VCaP (cell line): ENCODE results near the gene TPP1.

ENCODE experiments used
- H3K27ac ChIP-seq: fragments of 450-650 bp; 2 replicates; pipeline ENCODE4 v1.5.1; 2017
- TF ChIP-seq, protein P1 (sequence below): fragments of 450-650 bp; conservative IDR thresholded peaks from 2 replicates; pipeline ENCODE4 v1.5.1; 2017; ENCODE audit warnings: mild to moderate bottlenecking, moderate library complexity

The TPP1 gene

GRCh38 chr11:6646918-6647679, 27.9 kb upstream of the TPP1 start:
- H3K27ac ChIP-seq: no peak overlapping the region
- TF ChIP-seq, protein P1, sequence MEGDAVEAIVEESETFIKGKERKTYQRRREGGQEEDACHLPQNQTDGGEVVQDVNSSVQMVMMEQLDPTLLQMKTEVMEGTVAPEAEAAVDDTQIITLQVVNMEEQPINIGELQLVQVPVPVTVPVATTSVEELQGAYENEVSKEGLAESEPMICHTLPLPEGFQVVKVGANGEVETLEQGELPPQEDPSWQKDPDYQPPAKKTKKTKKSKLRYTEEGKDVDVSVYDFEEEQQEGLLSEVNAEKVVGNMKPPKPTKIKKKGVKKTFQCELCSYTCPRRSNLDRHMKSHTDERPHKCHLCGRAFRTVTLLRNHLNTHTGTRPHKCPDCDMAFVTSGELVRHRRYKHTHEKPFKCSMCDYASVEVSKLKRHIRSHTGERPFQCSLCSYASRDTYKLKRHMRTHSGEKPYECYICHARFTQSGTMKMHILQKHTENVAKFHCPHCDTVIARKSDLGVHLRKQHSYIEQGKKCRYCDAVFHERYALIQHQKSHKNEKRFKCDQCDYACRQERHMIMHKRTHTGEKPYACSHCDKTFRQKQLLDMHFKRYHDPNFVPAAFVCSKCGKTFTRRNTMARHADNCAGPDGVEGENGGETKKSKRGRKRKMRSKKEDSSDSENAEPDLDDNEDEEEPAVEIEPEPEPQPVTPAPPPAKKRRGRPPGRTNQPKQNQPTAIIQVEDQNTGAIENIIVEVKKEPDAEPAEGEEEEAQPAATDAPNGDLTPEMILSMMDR: no peak

- H3K27ac ChIP-seq: no peak overlapping the region
- TF ChIP-seq, protein P1: no peak
These were observed 27.3 kb upstream of the TPP1 start for GRCh38 chr11:6646576-6646917.

GRCh38 chr11:6646071-6646470, 26.8 kb upstream of the TPP1 start:
- TF ChIP-seq, protein P1: no peak
- no peak overlapping the region for H3K27ac ChIP-seq

GRCh38 chr11:6642957-6643356, 23.7 kb upstream of the TPP1 start:
- H3K27ac ChIP-seq: no peak overlapping the region
- TF ChIP-seq, protein P1: no peak

DNA sequence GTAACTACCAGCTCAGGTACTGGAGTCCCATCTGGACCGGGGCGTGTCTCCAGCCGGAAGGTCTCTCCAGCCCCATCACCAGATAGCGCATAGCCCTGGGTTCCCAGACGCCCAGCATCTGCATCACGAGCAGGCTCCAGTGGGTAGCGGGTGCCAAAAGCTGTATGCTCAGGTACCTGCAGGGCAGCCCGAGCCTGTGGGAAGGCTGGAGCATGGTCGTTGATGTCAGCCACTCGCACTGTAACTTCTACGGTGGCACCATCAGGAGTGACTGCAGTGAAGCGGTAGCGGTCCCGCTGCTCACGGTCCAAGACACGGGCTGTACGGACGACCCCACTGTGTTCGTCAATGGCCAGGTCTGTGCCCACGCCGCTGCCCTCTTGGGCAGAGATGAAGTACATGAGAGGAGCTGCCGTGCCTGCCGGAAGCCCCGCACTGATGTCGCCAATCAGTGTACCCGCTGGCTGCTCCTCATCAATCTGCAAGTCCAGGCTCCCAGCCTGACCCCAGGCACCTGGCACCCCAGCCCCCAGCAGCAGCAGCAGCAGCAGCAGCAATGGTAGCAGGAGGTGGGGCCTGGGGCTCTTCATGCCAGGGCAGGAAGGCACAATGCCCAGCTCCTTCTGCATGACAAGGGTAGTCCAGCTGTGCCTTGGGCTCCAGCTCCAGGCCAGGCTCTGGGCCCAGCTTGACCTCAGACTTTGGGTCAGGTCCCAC, 21.9 kb upstream of the TPP1 start:
- no peak overlapping the region for H3K27ac ChIP-seq
- TF ChIP-seq, protein P1: no peak

GRCh38 chr11:6640036-6640984, 21.1 kb upstream of the TPP1 start:
- TF ChIP-seq, protein P1: no peak
- no peak overlapping the region for H3K27ac ChIP-seq

DNA sequence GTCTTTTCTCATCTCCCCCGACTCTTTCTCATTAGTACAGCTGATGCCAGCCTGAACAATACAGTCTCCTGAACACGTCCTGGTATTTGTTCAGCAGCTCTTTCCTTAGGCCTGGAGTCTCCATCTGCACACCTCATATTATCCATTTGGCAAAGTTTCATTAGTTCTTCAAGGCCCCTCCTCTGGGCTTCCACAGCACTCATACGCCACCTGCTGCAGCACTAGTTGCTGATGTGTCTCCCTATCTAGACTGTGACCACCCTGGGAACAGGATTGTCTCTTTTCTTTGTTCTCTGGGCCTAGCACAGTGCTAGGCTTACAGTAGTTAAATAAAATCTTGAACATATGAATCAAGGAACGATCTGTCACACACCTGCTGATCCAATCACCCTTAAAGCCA, 19.2 kb upstream of the TPP1 start:
- no peak overlapping the region for H3K27ac ChIP-seq

More for the DNA sequence above, 19.2 kb upstream of the TPP1 start:
- TF ChIP-seq, protein P1: no peak
